Measurements from ENCODE around the gene CDH16. TPM values are rescaled to one million over a fixed set of nuclear protein-coding genes. Genes with fewer than 3 reads are reported as not detected.
A peak's percentile ranks its signal among the peaks of the same experiment; 100 is the strongest.

CDH16 gene
- total and polyA plus RNA-seq, 3 donors from 2014 or later: 0.31 to 2.7 (median 0.39) TPM

- 74 to 87% methylated on average over 5 of the region's 5 CpGs for WGBS, 2 donors
- H3K27ac ChIP-seq: no peak overlapping the region
- intact Hi-C loops (cut with DNase I; ENCODE audit: low total_unique reads): no loop called here
Observed at GRCh38 chr16:66895689-66895979, 23.1 kb downstream of the CDH16 start.

GRCh38 chr16:66894948-66895688 lies 23.6 kb downstream of the CDH16 start:
- DNase-seq: peak; percentile 81
- H3K4me1 ChIP-seq: peaks cover 24% of the 10 kb centered on the region
- H3K4me3 ChIP-seq: no peak overlapping the region
- no peak overlapping the region for H3K27ac ChIP-seq
- peak; percentile 56 to 73 (median 57) for TF ChIP-seq CTCF (IDR thresholded peaks at IDR 0.05)
- TF ChIP-seq POLR2A (IDR thresholded peaks at IDR 0.05): no peak
- H3K9me3 ChIP-seq: no peaks in the 10 kb centered on the region
- no peaks in the 10 kb centered on the region for H3K36me3 ChIP-seq (ENCODE audit: low read depth, missing control alignments)
- intact Hi-C loops (cut with DNase I; ENCODE audit: low total_unique reads): no loop called here
- H3K27me3 ChIP-seq: no peaks in the 10 kb centered on the region
- WGBS, 2 donors: 42 to 63% methylated on average over 9 to 11 of the region's 11 CpGs

More at GRCh38 chr16:66895689-66895979, 23.1 kb downstream of the CDH16 start:
- no peaks in the 10 kb centered on the region for H3K9me3 ChIP-seq
- no peak for TF ChIP-seq CTCF (IDR thresholded peaks at IDR 0.05)
- no peak for TF ChIP-seq POLR2A (IDR thresholded peaks at IDR 0.05)
- no peak overlapping the region for H3K4me3 ChIP-seq
- peaks cover 29% of the 10 kb centered on the region for H3K4me1 ChIP-seq
- H3K27me3 ChIP-seq: no peaks in the 10 kb centered on the region
- no peak for DNase-seq
- no peaks in the 10 kb centered on the region for H3K36me3 ChIP-seq (ENCODE audit: low read depth, missing control alignments)

GRCh38 chr16:66894055-66894454 lies 24.6 kb downstream of the CDH16 start:
- Histone ChIP-seq H3K4me3 (no peak overlapping the region), H3K36me3 (ENCODE audit: low read depth, missing control alignments) (no peaks in the 10 kb centered on the region), H3K4me1 (peaks cover 13% of the 10 kb centered on the region), H3K9me3 (no peaks in the 10 kb centered on the region), H3K27me3 (no peaks in the 10 kb centered on the region), H3K27ac (no peak overlapping the region)
- TF ChIP-seq CTCF (IDR thresholded peaks at IDR 0.05): no peak
- 88 to 90% methylated on average over 2 of the region's 2 CpGs for WGBS, 2 donors
- DNase-seq: no peak
- intact Hi-C loops (cut with DNase I; ENCODE audit: low total_unique reads): no loop called here

- intact Hi-C loops (cut with DNase I; ENCODE audit: low total_unique reads): no loop called here
- TF ChIP-seq POLR2A (IDR thresholded peaks at IDR 0.05) (no peak), CTCF (IDR thresholded peaks at IDR 0.05) (no peak)
Observed at GRCh38 chr16:66891797-66892196, 26.9 kb downstream of the CDH16 start.

GRCh38 chr16:66891360-66891759 lies 27.3 kb downstream of the CDH16 start:
- Histone ChIP-seq H3K4me3 (no peak overlapping the region), H3K27me3 (no peaks in the 10 kb centered on the region), H3K9me3 (no peaks in the 10 kb centered on the region), H3K27ac (no peak overlapping the region), H3K36me3 (ENCODE audit: low read depth, missing control alignments) (no peaks in the 10 kb centered on the region), H3K4me1 (no peaks in the 10 kb centered on the region)
- DNase-seq: no peak
- 82 to 86% methylated on average over 4 of the region's 4 CpGs for WGBS, 2 donors
- no peak for TF ChIP-seq CTCF (IDR thresholded peaks at IDR 0.05)
- no peak for TF ChIP-seq POLR2A (IDR thresholded peaks at IDR 0.05)
- intact Hi-C loops (cut with DNase I; ENCODE audit: low total_unique reads): no loop called here

More at GRCh38 chr16:66891797-66892196, 26.9 kb downstream of the CDH16 start:
- WGBS, 2 donors: 94 to 100% methylated on average over 6 of the region's 6 CpGs
- no peak for DNase-seq
- Histone ChIP-seq H3K9me3 (no peaks in the 10 kb centered on the region), H3K4me3 (no peak overlapping the region), H3K36me3 (ENCODE audit: low read depth, missing control alignments) (no peaks in the 10 kb centered on the region), H3K4me1 (no peaks in the 10 kb centered on the region), H3K27ac (no peak overlapping the region), H3K27me3 (no peaks in the 10 kb centered on the region)

All from testis (tissue), 3 donors.